Ovary (tissue), 3 donors: Measurements from ENCODE around the gene TRAF3IP1.

Source experiments
- POLR2A ChIP-seq: fragments of 450-650 bp; IDR thresholded peaks from one replicate; pipeline ENCODE4 v1.6.1; 2017; ENCODE audit warnings: antibody characterized with exemption, mild to moderate bottlenecking, moderate library complexity
- TF ChIP-seq, protein P1 (sequence below), 3 donors: fragments of 450-650 bp in 2 of 3; fragments of 200-600 bp in 1 of 3; IDR thresholded peaks; one replicate each; pipeline versions ENCODE4 v1.5.1 to v1.8.0; 2016 to 2022; ENCODE audit warnings: antibody characterized with exemption in 3 of 3, mild to moderate bottlenecking in 1 of 3
- donor health status: DM: no; HTN: no; CAD: no.

DNA sequence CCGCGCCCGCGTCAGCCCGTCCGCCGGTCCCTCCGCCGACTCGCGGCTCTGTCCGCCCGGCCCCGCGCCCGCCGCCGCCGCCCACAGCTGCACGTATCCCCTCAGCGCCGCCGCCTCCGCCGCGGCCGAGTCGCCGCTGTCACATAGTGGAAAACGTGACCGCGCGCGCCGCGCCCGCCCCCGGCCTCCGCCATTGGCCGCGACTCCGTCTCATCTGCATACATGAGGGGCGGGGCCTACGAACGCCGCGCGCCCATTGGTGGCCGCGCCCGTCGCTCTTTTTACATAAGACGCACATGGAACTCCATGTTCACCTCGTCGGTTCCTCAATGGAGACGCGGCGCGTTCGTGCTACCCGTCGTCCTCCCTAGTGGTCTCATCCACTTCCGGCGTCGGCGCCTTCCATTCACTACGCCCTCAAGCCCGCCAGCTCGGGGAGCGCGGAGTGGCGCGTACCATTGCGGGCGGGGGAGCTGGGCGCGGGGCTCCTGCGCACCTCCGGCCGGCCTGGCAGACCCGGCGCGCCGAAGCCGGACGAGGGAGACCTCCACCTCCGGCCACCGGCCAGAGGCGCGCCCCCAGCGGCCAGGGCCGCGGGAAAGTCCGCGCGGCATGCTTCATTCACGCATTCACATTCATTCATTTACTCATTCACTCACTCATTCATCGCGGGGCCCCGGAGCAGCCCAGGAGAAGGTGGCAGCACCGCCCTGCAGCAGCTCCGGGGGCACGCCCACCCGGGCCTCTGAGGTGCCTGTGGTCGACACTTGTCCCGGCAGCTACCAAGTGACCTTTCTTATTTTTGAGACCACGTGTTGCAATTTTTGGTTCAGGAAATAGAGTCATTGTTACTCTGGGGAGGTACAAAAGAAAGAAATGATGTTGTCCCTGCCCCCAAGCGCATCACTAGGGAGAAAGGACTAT is 31.4 kb upstream of the TRAF3IP1 start:
- TF ChIP-seq POLR2A: peak; percentile 77
- TF ChIP-seq, protein P1, sequence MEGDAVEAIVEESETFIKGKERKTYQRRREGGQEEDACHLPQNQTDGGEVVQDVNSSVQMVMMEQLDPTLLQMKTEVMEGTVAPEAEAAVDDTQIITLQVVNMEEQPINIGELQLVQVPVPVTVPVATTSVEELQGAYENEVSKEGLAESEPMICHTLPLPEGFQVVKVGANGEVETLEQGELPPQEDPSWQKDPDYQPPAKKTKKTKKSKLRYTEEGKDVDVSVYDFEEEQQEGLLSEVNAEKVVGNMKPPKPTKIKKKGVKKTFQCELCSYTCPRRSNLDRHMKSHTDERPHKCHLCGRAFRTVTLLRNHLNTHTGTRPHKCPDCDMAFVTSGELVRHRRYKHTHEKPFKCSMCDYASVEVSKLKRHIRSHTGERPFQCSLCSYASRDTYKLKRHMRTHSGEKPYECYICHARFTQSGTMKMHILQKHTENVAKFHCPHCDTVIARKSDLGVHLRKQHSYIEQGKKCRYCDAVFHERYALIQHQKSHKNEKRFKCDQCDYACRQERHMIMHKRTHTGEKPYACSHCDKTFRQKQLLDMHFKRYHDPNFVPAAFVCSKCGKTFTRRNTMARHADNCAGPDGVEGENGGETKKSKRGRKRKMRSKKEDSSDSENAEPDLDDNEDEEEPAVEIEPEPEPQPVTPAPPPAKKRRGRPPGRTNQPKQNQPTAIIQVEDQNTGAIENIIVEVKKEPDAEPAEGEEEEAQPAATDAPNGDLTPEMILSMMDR (IDR thresholded peaks at IDR 0.05): peak in 2 of 3 donors; percentile 44 to 61
